Naive thymus-derived CD4-positive, alpha-beta T cell (primary cell): ENCODE results near the gene HAPLN3. TPM values are rescaled to one million over a fixed set of nuclear protein-coding genes. Genes with fewer than 3 reads are reported as not detected.

Source experiments
- ATAC-seq: fragments of 150-1000 bp; cut with Tn5 transposase; 2 replicates; pipeline ENCODE4 v1.10.0; 2021; ENCODE audit warnings: mild to moderate bottlenecking, moderate library complexity
- CTCF ChIA-PET: fragments of 350-600 bp; sonication (Branson Sonifier 250); formaldehyde crosslinking; loops from one replicate; lab custom pipeline; 2021; ENCODE audit warnings: antibody characterized with exemption; lab: Charles Lee
- POLR2A ChIA-PET: fragments of 350-600 bp; sonication (Branson Sonifier 250); formaldehyde crosslinking; loops from one replicate; lab custom pipeline; 2021; ENCODE audit warnings: antibody characterized with exemption, inconsistent platforms; lab: Charles Lee
- DNase-seq, 9 donors: peaks; one replicate each; pipeline versions ENCODE4 v3.0.0 to v3.0.0-alpha.2; 2020 to 2022; ENCODE audit warnings: mixed read lengths in 1 of 9
- H3K27ac ChIP-seq: one replicate; pipeline ENCODE4 v1.7.0; 2013; ENCODE audit warnings: mild to moderate bottlenecking, low read depth, low read length, moderate library complexity
- H3K27me3 ChIP-seq, 2 donors: one replicate each; pipeline ENCODE4 v1.7.0; 2013; ENCODE audit warnings: low read length in 2 of 2, mild to moderate bottlenecking in 2 of 2, moderate library complexity in 2 of 2; ENCODE audit not compliant: control insufficient read depth in 2 of 2, insufficient read depth in 2 of 2
- H3K36me3 ChIP-seq, 3 experiments: 1 replicate in 2 of 3; 2 replicates in 1 of 3; pipeline ENCODE4 v1.7.0; 2013; ENCODE audit warnings: low read length in 3 of 3, mild to moderate bottlenecking in 3 of 3, moderate library complexity in 1 of 3; ENCODE audit not compliant: insufficient read depth in 3 of 3, control insufficient read depth in 2 of 3
- H3K4me1 ChIP-seq, 2 donors: one replicate each; pipeline ENCODE4 v1.7.0; 2013; ENCODE audit warnings: low read length in 2 of 2, mild to moderate bottlenecking in 2 of 2, moderate library complexity in 1 of 2; ENCODE audit not compliant: control insufficient read depth in 2 of 2, insufficient read depth in 2 of 2
- H3K4me3 ChIP-seq: 2 replicates; pipeline ENCODE4 v1.7.0; 2013; ENCODE audit warnings: mild to moderate bottlenecking, low read length
- H3K9me3 ChIP-seq, 3 experiments: 1 replicate in 2 of 3; 2 replicates in 1 of 3; pipeline ENCODE4 v1.7.0; 2013; ENCODE audit warnings: low read length in 3 of 3; ENCODE audit not compliant: control insufficient read depth in 2 of 3
- H3K27ac Mint-ChIP-seq, 9 donors: one replicate each; pipeline ENCODE4 v1.8.0; 2020 to 2022; ENCODE audit warnings: mixed read lengths in 9 of 9, mild to moderate bottlenecking in 8 of 9, moderate library complexity in 5 of 9, inconsistent platforms in 2 of 9
- H3K27me3 Mint-ChIP-seq, 5 donors: one replicate each; pipeline ENCODE4 v1.8.0; 2021 to 2022; ENCODE audit warnings: mixed read lengths in 5 of 5, mild to moderate bottlenecking in 1 of 5
- H3K36me3 Mint-ChIP-seq, 5 donors: one replicate each; pipeline ENCODE4 v1.8.0; 2020 to 2022; ENCODE audit warnings: mixed read lengths in 5 of 5, mild to moderate bottlenecking in 3 of 5, inconsistent platforms in 1 of 5
- H3K4me1 Mint-ChIP-seq, 7 donors: one replicate each; pipeline ENCODE4 v1.8.0; 2020 to 2022; ENCODE audit warnings: mixed read lengths in 7 of 7, mild to moderate bottlenecking in 3 of 7, inconsistent platforms in 1 of 7
- H3K4me3 Mint-ChIP-seq, 10 donors: one replicate each; pipeline ENCODE4 v1.8.0; 2020 to 2022; ENCODE audit warnings: mild to moderate bottlenecking in 10 of 10, mixed read lengths in 10 of 10, moderate library complexity in 6 of 10, inconsistent platforms in 2 of 10
- H3K9me3 Mint-ChIP-seq, 11 donors: one replicate each; pipeline ENCODE4 v1.8.0; 2020 to 2022; ENCODE audit warnings: mixed read lengths in 11 of 11, mild to moderate bottlenecking in 4 of 11, inconsistent platforms in 1 of 11, moderate library complexity in 1 of 11
- intact Hi-C, 2 donors: fragments of 100-400 bp; cut with micrococcal nuclease; formaldehyde crosslinking; loops; one replicate each; pipeline ENCODE4 v1.15.1; 2023
- polyA plus RNA-seq, 2 donors: library from polyadenylated mRNA; unstranded; fragments of 300-500 nt; fragmentation: Illumina TruSeq; gene quantifications; one replicate each; pipeline ENCODE4 v1.2.3, GENCODE V29; 2021
- total RNA-seq, 6 experiments: library from RNA in 5 of 6; stranded (reverse) in 5 of 6; gene quantifications; 1 replicate in 5 of 6; 2 replicates in 1 of 6; pipeline ENCODE4 v1.2.3 and lab custom pipeline; 2021 to 2026

Gene HAPLN3
- total and polyA plus RNA-seq, 7 experiments from 2014 or later, result 37.1 to 158 (median 78.0) TPM

DNA sequence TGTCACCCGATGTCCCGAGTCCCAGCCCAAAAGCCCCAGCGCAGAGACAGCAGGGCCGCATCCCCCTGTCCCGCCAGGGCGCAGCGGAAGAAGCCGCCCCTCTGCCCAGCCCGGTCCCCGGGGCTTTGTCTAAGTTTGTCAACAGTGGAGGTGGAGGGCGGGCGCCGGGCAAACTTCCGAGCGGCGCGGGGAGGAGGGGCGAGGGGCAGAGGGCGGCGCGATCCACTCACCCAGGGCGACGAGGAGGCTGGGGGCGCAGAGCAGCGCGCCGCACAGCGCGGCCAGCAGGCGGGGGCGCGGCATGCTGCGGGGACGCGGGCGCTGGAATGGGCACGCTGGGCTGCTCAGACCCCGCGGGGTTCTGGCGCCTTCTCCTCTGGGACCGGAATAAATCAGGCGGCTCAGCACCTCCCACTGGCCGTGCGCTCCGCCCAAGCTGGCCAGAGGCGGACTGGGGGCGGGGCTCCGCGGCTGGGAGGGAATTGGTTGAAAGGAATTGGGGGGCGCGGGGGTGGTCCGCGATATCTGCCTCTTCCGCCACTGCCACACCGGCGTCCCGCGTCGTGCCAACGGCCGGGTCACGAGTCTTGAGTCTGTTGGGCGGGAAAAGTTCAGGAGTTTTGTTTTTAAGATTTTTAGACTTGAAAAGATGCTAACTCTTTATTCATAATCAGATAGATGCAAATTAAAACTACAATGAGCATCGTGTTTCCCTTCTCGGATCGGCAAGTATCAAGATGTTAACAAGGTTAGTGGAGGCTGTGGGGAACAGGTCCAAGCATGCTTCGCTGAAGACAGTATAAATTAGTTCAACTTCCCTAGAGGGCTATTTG, 17.9 kb upstream of the HAPLN3 start, which contains the start of gene MFGE8:
TSS of gene MFGE8 (minus strand) at position 363 of the 833 bp plus-strand sequence. CDS start at position 303, 60 bp downstream.
- CTCF ChIA-PET, result interaction anchor here (2.1 kb wide), 1 partner anchor 8 kb away, joined by 6 read pairs; no protein-coding TSS in a partner anchor
- peak within 1 kb of the TSS; percentile 87 to 99 (median 96) for H3K4me3 Mint-ChIP-seq
- Histone ChIP-seq H3K4me3 (peak within 1 kb of the TSS; percentile 82), H3K27ac (peak within 1 kb of the TSS; percentile 73), H3K36me3 (no peaks in the 10 kb centered on the region), H3K4me1 (peaks cover 0 to 15% of the 10 kb centered on the region in 2 donors), H3K27me3 (no peaks in the 10 kb centered on the region), H3K9me3 (no peaks in the 10 kb centered on the region)
- peak within 1 kb of the TSS; percentile 71 to 96 (median 92) for H3K27ac Mint-ChIP-seq
- POLR2A ChIA-PET, result interaction anchor here (0.9 to 1.3 kb wide), 2 partner anchors 9 to 12 kb away, joined by 3 to 4 read pairs; no protein-coding TSS in a partner anchor
- ATAC-seq (peak; percentile 93), DNase-seq (peak; percentile 59 to 77 (median 73))
- peaks cover 0 to 3% (median 0%) of the 10 kb centered on the region in 5 donors for H3K36me3 Mint-ChIP-seq
- peaks cover 0 to 8% (median 0%) of the 10 kb centered on the region in 5 donors for H3K27me3 Mint-ChIP-seq
- intact Hi-C loops, result loop anchor here (1.0 to 2.0 kb wide), 3 partner anchors 9 to 104 kb away; no protein-coding TSS in a partner anchor
- peaks cover 8 to 38% (median 33%) of the 10 kb centered on the region in 7 donors for H3K4me1 Mint-ChIP-seq
- H3K9me3 Mint-ChIP-seq, result no peaks in the 10 kb centered on the region

GRCh38 chr15:88912500-88912921, 17.2 kb upstream of the HAPLN3 start:
- Mint-ChIP-seq H3K36me3 (peaks cover 0 to 5% (median 0%) of the 10 kb centered on the region in 5 donors), H3K4me1 (peaks cover 12 to 43% (median 35%) of the 10 kb centered on the region in 7 donors), H3K4me3 (peak overlapping the region; percentile 87 to 99 (median 96)), H3K27me3 (peaks cover 0 to 5% (median 0%) of the 10 kb centered on the region in 5 donors), H3K9me3 (no peaks in the 10 kb centered on the region), H3K27ac (peak overlapping the region in 8 of 9 donors; percentile 67 to 93 (median 84))
- intact Hi-C loops, result loop anchor here in 1 of 2 donors (2.0 kb wide), 1 partner anchor 104 kb away; no protein-coding TSS in a partner anchor
- ChIA-PET POLR2A (interaction anchor here (0.6 to 0.9 kb wide), 2 partner anchors 11 to 176 kb away, joined by 3 read pairs; partner anchors contain the start of gene ABHD2), CTCF (interaction anchor here (1.0 kb wide), 1 partner anchor 105 kb away, joined by 3 read pairs; no protein-coding TSS in a partner anchor)
- DNase-seq (no peak), ATAC-seq (no peak)
- H3K4me3 ChIP-seq, result peak overlapping the region; percentile 82
- H3K9me3 ChIP-seq, result no peaks in the 10 kb centered on the region
- peak overlapping the region; percentile 73 for H3K27ac ChIP-seq
- H3K27me3 ChIP-seq, result no peaks in the 10 kb centered on the region
- H3K4me1 ChIP-seq, result peaks cover 0 to 15% of the 10 kb centered on the region in 2 donors
- H3K36me3 ChIP-seq, result no peaks in the 10 kb centered on the region

- Histone ChIP-seq H3K36me3 (no peaks in the 10 kb centered on the region), H3K27me3 (no peaks in the 10 kb centered on the region), H3K27ac (no peak overlapping the region), H3K9me3 (no peaks in the 10 kb centered on the region), H3K4me1 (peaks cover 0 to 15% of the 10 kb centered on the region in 2 donors), H3K4me3 (no peak overlapping the region)
- Mint-ChIP-seq H3K4me3 (peak overlapping the region in 9 of 10 donors; percentile 87 to 99 (median 95)), H3K27ac (peak overlapping the region in 7 of 9 donors; percentile 68 to 93 (median 85)), H3K27me3 (peaks cover 0 to 4% (median 0%) of the 10 kb centered on the region in 5 donors), H3K4me1 (peaks cover 12 to 43% (median 35%) of the 10 kb centered on the region in 7 donors), H3K36me3 (peaks cover 0 to 5% (median 0%) of the 10 kb centered on the region in 5 donors), H3K9me3 (no peaks in the 10 kb centered on the region)
- DNase-seq (no peak), ATAC-seq (no peak)
- POLR2A ChIA-PET, result interaction anchor here (0.8 kb wide), 1 partner anchor 11 kb away, joined by 3 read pairs; no protein-coding TSS in a partner anchor
- CTCF ChIA-PET, result interaction anchor here (0.6 to 1.0 kb wide), 3 partner anchors 105 to 112 kb away, joined by 3 read pairs; no protein-coding TSS in a partner anchor
- intact Hi-C loops, result loop anchor here in 1 of 2 donors (2.0 kb wide), 1 partner anchor 105 kb away; no protein-coding TSS in a partner anchor
Measured at GRCh38 chr15:88911766-88912118, 16.4 kb upstream of the HAPLN3 start.

GRCh38 chr15:88909956-88910831, 14.8 kb upstream of the HAPLN3 start:
- Mint-ChIP-seq H3K4me3 (peak overlapping the region in 5 of 10 donors; percentile 14 to 69 (median 56)), H3K27me3 (peaks cover 0 to 4% (median 0%) of the 10 kb centered on the region in 5 donors), H3K27ac (peak overlapping the region in 8 of 9 donors; percentile 49 to 92 (median 85)), H3K36me3 (peaks cover 0 to 12% (median 0%) of the 10 kb centered on the region in 5 donors), H3K9me3 (no peaks in the 10 kb centered on the region), H3K4me1 (peaks cover 12 to 52% (median 39%) of the 10 kb centered on the region in 7 donors)
- H3K4me1 ChIP-seq, result peaks cover 0 to 20% of the 10 kb centered on the region in 2 donors
- DNase-seq (no peak), ATAC-seq (no peak)
- H3K9me3 ChIP-seq, result no peaks in the 10 kb centered on the region
- H3K27me3 ChIP-seq, result no peaks in the 10 kb centered on the region
- ChIA-PET CTCF (interaction anchor here (1.0 kb wide), 1 partner anchor 13 kb away, joined by 3 read pairs; no protein-coding TSS in a partner anchor), POLR2A (no interaction called here)
- no peak overlapping the region for H3K27ac ChIP-seq
- intact Hi-C loops, result no loop called here
- H3K4me3 ChIP-seq, result no peak overlapping the region
- H3K36me3 ChIP-seq, result peaks cover 0 to 3% (median 0%) of the 10 kb centered on the region in 3 experiments

- H3K27ac ChIP-seq, result no peak overlapping the region
- Mint-ChIP-seq H3K27me3 (peaks cover 0 to 4% (median 0%) of the 10 kb centered on the region in 5 donors), H3K27ac (peak overlapping the region in 7 of 9 donors; percentile 49 to 94 (median 85)), H3K36me3 (peaks cover 0 to 12% (median under 1%) of the 10 kb centered on the region in 5 donors), H3K9me3 (no peaks in the 10 kb centered on the region), H3K4me1 (peaks cover 23 to 63% (median 52%) of the 10 kb centered on the region in 7 donors), H3K4me3 (no peak overlapping the region)
- DNase-seq (no peak), ATAC-seq (no peak)
- H3K27me3 ChIP-seq, result no peaks in the 10 kb centered on the region
- no peaks in the 10 kb centered on the region for H3K9me3 ChIP-seq
- ChIA-PET CTCF (interaction anchor here (0.9 to 1.3 kb wide), 2 partner anchors 95 to 179 kb away, joined by 3 read pairs; partner anchors contain the start of gene ABHD2), POLR2A (interaction anchor here (1.1 kb wide), 1 partner anchor 181 kb away, joined by 4 read pairs; no protein-coding TSS in a partner anchor)
- peaks cover 0 to 3% (median 0%) of the 10 kb centered on the region in 3 experiments for H3K36me3 ChIP-seq
- H3K4me1 ChIP-seq, result peaks cover 10 to 28% of the 10 kb centered on the region in 2 donors
- intact Hi-C loops, result no loop called here
- H3K4me3 ChIP-seq, result no peak overlapping the region
Measured at GRCh38 chr15:88908697-88909621, 13.6 kb upstream of the HAPLN3 start.
